Activated CD4-positive, alpha-beta memory T cell treated with anti-CD3 and anti-CD28 coated beads for 36 hours (primary cell): ENCODE measurements around the gene GPX4. TPM values are rescaled to one million over a fixed set of nuclear protein-coding genes. Genes with fewer than 3 reads are reported as not detected.
"Not testable (repeated sequence)": the region's sequence is repeated elsewhere in the genome, so short reads cannot be mapped to it uniquely, and the experiment has no call there.

Experiments
- CTCF ChIA-PET: fragments of 350-600 bp; sonication (Branson Sonifier 250); formaldehyde crosslinking; loops from one replicate; lab custom pipeline; 2021; ENCODE audit warnings: antibody characterized with exemption, inconsistent platforms; lab: Charles Lee
- POLR2A ChIA-PET: fragments of 350-600 bp; sonication (Branson Sonifier 250); formaldehyde crosslinking; loops from one replicate; lab custom pipeline; 2021; ENCODE audit warnings: antibody characterized with exemption; lab: Charles Lee
- DNase-seq: peaks from one replicate; pipeline ENCODE4 v3.0.0-alpha.2; 2020
- H3K27ac Mint-ChIP-seq: one replicate; pipeline ENCODE4 v1.8.0; 2021; ENCODE audit warnings: mixed read lengths
- H3K27me3 Mint-ChIP-seq: one replicate; pipeline ENCODE4 v1.8.0; 2021; ENCODE audit warnings: mixed read lengths
- H3K36me3 Mint-ChIP-seq: one replicate; pipeline ENCODE4 v1.8.0; 2021; ENCODE audit warnings: mixed read lengths
- H3K4me1 Mint-ChIP-seq: one replicate; pipeline ENCODE4 v1.8.0; 2021; ENCODE audit warnings: low read depth, mixed read lengths
- H3K4me3 Mint-ChIP-seq: one replicate; pipeline ENCODE4 v1.8.0; 2021; ENCODE audit warnings: mild to moderate bottlenecking, mixed read lengths
- H3K9me3 Mint-ChIP-seq: one replicate; pipeline ENCODE4 v1.8.0; 2021; ENCODE audit warnings: mixed read lengths
- intact Hi-C: fragments of 100-400 bp; cut with micrococcal nuclease; formaldehyde crosslinking; loops from one replicate; pipeline ENCODE4 v1.15.1; 2023
- total RNA-seq, 2 experiments: library from RNA; stranded (reverse); gene quantifications; one replicate each; pipeline ENCODE4 v1.2.3, GENCODE V29; 2021

GPX4 gene
- total RNA-seq, 2 experiments from 2014 or later: 274 to 275 TPM

DNA sequence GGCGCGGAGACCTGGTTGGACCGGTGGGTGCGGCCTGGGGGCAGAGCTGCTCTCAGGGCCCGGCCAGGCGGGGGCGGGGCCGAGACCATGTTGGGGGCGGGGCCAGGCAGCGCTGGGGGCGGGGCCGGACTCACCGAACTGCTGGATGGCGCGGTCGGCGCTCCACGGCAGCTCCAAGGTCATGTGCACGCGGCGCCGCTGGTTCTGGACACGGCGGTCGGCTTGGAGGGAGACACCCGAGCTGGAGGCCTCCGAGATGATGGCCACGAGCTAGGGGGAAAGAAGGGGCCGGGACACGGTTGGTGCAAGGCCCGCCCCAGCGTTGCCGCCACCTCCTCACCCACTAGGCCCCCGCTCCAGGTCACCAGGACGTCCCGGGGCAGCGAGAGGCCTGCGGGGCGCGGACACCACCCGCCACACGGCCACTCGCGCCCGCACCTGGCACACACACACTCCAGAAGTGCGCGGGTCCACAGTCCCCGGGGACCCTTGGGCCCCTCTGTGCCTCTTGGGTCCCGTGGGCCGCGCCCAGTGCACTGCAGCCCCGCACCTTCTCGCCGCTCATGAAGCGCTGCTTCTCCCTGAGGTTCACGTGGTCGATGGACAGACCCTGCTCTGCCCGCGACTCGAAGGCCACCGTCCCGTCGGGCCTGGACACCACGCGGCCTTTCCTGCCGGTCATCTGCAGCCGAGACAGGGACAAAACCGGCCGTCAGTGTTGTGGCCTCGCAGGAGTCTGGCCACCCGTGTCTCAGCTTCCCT lies 8.7 kb downstream of the GPX4 start:
- Mint-ChIP-seq H3K27me3 (no peaks in the 10 kb centered on the region), H3K4me1 (peaks cover 2% of the 10 kb centered on the region), H3K36me3 (peaks cover 14% of the 10 kb centered on the region), H3K9me3 (no peaks in the 10 kb centered on the region), H3K4me3 (no peak overlapping the region), H3K27ac (no peak overlapping the region)
- ChIA-PET CTCF (interaction anchor here (0.6 to 2.6 kb wide), 15 partner anchors 8 to 163 kb away, joined by 3 to 20 read pairs (median 5); partner anchors contain the start of genes FAM174C and GPX4), POLR2A (interaction anchor here (1.4 to 2.0 kb wide), 3 partner anchors 11 to 126 kb away, joined by 3 to 7 read pairs (median 4); no protein-coding TSS in a partner anchor)
- no peak for DNase-seq
- intact Hi-C loops: no loop called here

DNA sequence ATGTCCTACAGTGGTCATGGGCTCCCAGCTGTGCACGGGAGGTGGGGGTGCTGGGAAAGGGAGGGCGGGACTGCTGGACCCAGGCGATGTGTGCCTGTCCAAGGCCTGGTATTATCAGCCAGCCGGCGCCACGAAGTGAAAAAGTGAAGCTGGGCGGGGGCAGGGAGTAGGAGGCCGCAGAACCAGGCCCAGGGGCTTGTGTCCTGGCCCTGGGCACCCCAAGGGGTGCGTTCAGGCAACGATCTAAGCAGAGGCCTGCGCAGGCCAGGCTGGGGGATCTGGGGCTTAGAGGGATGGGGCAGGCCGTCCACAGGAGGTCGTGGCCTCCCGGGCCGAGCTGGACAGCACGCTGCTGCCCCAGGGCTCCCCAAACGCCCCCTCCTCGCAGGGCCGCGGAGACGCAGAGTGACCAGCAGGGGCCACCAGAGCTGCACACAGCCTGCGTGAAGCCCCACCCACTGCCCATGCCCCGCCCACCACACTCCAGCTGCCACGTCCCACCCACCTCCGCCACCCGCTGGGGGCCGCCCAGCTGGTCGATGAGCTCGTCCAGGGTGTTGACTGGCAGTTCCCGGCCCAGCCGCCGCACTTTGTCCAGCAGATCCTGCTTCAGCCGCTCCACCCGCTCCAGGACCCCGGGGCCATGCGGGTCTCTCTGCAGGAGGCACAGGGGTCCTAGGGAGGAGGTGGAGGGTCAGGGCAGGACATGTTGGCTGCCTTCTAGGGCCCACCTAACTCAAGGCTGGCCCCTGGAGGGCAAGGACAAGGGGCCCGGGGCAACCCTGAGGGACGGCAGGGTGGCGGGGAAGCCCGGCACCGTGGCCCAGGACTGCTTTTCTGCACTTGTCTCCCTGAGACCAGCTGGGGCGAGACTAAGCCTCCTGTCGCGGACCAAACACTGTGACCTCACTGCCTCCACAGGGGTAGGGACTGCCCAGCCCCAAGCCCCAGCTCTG lies 9.5 kb downstream of the GPX4 start:
- H3K9me3 Mint-ChIP-seq: no peaks in the 10 kb centered on the region
- H3K36me3 Mint-ChIP-seq: peaks cover 17% of the 10 kb centered on the region
- ChIA-PET POLR2A (interaction anchor here (1.0 to 2.0 kb wide), 5 partner anchors 10 to 125 kb away, joined by 3 to 7 read pairs (median 3); no protein-coding TSS in a partner anchor), CTCF (interaction anchor here (0.5 to 2.6 kb wide), 27 partner anchors 9 to 162 kb away, joined by 3 to 20 read pairs (median 3); partner anchors contain the start of genes FAM174C and GPX4)
- no peak overlapping the region for H3K27ac Mint-ChIP-seq
- no peak overlapping the region for H3K4me3 Mint-ChIP-seq
- DNase-seq: peak; percentile 89
- H3K4me1 Mint-ChIP-seq: peaks cover 2% of the 10 kb centered on the region
- intact Hi-C loops: no loop called here
- no peaks in the 10 kb centered on the region for H3K27me3 Mint-ChIP-seq

DNA sequence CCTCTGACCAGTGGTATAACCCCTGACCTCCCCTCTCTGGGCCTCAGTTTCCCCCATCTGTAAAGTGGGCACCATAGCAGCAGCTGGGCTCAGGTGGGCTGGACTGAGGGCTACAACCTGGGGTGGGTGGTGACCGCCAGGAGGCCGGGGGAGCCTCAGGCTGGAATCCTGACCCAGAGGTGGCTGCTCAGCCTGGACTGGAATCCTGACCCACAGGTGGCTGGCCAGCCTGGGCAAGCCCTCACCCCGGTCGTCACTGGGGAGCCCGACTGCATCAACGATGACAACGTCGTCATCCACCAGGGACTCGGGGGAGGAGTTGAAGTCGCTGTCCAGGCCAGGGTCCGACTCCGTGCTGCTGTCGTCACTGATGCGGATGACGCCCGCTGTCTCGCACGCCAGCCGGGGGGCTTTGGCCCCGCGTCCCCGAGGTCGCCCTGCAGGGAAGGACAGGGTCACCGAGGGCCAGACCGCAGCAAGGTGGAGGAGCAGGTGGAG lies 10.2 kb downstream of the GPX4 start:
- no peak overlapping the region for H3K4me3 Mint-ChIP-seq
- H3K4me1 Mint-ChIP-seq: peaks cover 2% of the 10 kb centered on the region
- ChIA-PET POLR2A (interaction anchor here (1.0 to 2.0 kb wide), 4 partner anchors 17 to 124 kb away, joined by 3 to 7 read pairs (median 3); no protein-coding TSS in a partner anchor), CTCF (interaction anchor here (0.5 to 2.6 kb wide), 25 partner anchors 10 to 160 kb away, joined by 3 to 20 read pairs (median 4); partner anchors contain the start of gene GPX4)
- H3K36me3 Mint-ChIP-seq: peaks cover 23% of the 10 kb centered on the region
- no peaks in the 10 kb centered on the region for H3K9me3 Mint-ChIP-seq
- H3K27ac Mint-ChIP-seq: no peak overlapping the region
- intact Hi-C loops: no loop called here
- DNase-seq: no peak
- H3K27me3 Mint-ChIP-seq: no peaks in the 10 kb centered on the region

DNA sequence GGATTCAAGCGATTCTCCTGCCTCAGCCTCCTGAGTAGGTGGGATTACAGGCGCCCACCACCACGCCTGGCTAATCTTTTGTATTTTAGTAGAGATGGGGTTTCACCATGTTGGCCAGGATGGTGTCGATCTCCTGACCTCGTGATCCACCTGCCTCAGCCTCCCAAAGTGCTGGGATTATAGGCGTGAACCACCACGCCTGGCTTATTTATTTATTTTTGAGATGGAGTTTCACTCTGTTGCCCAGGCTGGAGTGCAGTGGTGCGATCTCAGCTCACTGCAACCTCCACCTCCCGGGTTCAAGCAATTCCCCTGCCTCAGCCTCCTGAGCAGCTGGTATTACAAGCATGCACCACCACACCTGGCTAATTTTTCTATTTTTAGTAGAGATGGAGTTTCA lies 10.9 kb downstream of the GPX4 start:
- H3K4me1 Mint-ChIP-seq, H3K4me3 Mint-ChIP-seq, POLR2A ChIA-PET, H3K27me3 Mint-ChIP-seq, H3K27ac Mint-ChIP-seq, intact Hi-C loops, DNase-seq, H3K9me3 Mint-ChIP-seq: not testable (repeated sequence)
- CTCF ChIA-PET: interaction anchor here (2.0 kb wide), 1 partner anchor 57 kb away, joined by 4 read pairs; no protein-coding TSS in a partner anchor
- peaks cover 23% of the 10 kb centered on the region for H3K36me3 Mint-ChIP-seq

DNA sequence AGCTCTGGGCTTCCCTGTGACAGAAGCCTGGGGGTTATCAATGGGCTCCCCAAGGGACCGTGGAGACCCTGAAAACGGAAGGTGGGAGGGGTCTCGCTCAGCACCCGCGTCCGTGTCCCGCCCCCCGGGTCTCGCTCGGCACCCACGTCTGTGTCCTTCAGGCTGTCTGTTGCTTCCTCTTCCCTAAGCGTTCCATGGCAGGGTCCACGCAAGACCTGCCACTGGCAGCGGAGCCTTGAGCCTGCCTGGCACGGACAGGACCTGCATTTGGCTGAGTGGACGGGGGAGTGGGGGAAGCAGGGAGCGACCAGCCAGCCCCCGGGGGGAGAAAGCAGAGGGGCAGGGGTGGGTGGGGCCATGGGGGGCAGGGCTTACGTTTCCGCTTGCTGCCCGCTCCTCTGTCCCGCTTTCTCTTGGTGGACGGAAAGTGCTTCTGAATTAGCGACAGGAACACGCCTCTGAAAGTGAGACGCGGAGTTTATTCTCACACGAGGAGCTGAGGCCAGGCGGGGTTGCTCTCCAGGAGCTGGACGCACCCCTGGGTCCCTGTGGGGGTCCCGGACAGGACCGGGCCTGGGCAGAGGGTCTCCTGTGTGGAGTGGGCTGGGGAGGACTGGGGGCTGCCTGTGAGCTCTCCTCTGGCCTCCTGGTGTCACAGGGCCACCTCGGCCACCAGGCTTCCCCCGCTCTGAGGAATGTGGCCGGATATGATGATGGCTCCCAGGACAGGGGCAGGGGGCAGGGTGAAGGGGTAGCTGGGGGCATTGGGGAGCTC lies 12.0 kb downstream of the GPX4 start:
- H3K4me1 Mint-ChIP-seq: peaks cover 2% of the 10 kb centered on the region
- H3K4me3 Mint-ChIP-seq: no peak overlapping the region
- H3K36me3 Mint-ChIP-seq: peaks cover 26% of the 10 kb centered on the region
- no peak overlapping the region for H3K27ac Mint-ChIP-seq
- H3K9me3 Mint-ChIP-seq: no peaks in the 10 kb centered on the region
- H3K27me3 Mint-ChIP-seq: no peaks in the 10 kb centered on the region
- ChIA-PET POLR2A (no interaction called here), CTCF (no interaction called here)
- DNase-seq: no peak
- intact Hi-C loops: no loop called here

DNA sequence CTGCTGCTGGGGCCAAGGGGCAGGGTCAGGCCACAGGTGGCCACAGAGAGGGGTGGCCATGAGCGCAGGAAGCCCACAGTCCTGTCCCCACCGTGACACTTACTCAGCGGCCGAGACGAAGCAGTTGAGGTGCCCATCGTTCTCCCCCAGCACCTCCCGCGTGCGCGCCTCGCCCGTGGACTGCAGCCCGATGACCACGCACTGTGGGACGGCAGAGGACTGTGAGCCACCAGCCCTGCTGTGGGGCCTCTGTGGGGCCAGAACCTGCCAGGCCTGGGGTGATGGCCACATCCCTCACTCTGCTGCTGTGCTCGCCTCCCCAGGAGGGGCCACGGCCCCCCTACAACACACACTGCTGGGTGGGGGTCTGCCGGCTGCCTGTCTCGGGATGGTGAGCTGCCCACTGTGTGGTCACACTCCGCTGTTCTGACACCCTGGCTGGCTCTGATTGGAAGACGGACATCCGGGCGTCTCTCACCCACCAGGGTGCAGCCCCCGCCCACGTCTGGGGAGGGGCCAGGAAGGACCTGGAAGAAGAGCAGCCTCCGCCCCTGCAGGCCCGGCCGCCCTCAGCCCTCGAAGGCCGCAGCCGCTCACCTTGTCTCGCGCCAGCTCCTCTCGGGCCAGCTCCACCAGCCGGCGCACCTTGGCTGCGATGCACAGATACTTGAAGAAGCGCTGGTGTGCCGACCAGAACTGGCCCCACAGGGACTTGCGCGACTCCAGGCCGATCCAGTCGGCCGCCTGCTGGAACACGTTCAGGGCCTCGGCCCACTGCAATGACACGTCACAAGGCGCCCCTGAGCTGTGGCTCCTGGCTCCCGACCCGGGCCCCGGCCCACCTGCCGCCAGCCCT lies 13.2 kb downstream of the GPX4 start:
- ChIA-PET POLR2A (interaction anchor here (0.6 kb wide), 1 partner anchor 40 kb away, joined by 3 read pairs; no protein-coding TSS in a partner anchor), CTCF (interaction anchor here (1.4 kb wide), 1 partner anchor 14 kb away, joined by 3 read pairs; no protein-coding TSS in a partner anchor)
- no peak overlapping the region for H3K27ac Mint-ChIP-seq
- H3K4me1 Mint-ChIP-seq: peaks cover 2% of the 10 kb centered on the region
- H3K36me3 Mint-ChIP-seq: peaks cover 34% of the 10 kb centered on the region
- no peak for DNase-seq
- H3K27me3 Mint-ChIP-seq: no peaks in the 10 kb centered on the region
- H3K4me3 Mint-ChIP-seq: no peak overlapping the region
- H3K9me3 Mint-ChIP-seq: no peaks in the 10 kb centered on the region
- intact Hi-C loops: no loop called here

DNA sequence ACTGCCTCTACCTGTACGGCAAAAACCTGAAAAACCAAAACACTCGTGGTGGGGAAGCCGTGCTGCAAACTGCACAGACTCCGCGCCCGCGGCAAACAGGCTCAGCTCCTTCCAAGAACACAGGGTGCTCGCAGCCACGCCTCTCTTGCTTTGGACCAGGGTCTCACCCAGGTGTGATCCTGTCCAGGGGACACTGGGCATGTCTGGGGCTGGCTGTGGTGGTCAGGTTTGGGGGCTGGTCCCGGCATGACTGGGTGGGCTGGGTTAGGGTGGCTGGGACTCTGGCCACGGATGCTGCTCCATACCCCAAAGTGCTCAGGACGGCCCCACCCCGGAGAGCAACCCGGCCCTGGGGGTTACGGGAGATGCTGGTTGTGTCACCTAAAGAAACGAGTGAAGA lies 13.9 kb downstream of the GPX4 start:
- Mint-ChIP-seq H3K9me3 (no peaks in the 10 kb centered on the region), H3K27me3 (no peaks in the 10 kb centered on the region), H3K4me3 (no peak overlapping the region), H3K27ac (peak overlapping the region; percentile 23), H3K36me3 (peaks cover 34% of the 10 kb centered on the region), H3K4me1 (peaks cover 2% of the 10 kb centered on the region)
- no peak for DNase-seq
- CTCF ChIA-PET: interaction anchor here (1.4 kb wide), 1 partner anchor 13 kb away, joined by 3 read pairs; no protein-coding TSS in a partner anchor
- intact Hi-C loops: no loop called here
- POLR2A ChIA-PET: no interaction called here

DNA sequence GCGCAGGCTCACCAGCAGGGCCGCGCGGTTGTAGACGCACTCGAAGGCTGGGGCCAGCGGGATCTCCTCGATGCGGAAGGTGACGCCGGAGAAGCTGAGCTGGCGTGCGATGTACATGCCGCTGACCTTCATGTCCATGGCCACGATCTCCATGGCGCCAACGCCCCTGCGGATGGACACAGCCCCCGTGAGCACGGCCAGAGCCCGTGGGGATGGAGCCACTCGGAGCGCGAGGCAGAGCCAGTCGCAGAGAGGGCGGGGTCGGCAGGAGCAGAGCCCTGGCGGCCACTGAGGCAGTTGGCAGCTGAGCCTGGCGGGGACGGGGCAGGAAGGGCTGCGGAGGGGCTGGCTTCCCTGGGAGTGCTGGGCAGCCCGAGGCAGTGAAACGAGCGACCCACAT lies 15.2 kb downstream of the GPX4 start:
- Mint-ChIP-seq H3K9me3 (no peaks in the 10 kb centered on the region), H3K4me1 (peaks cover 2% of the 10 kb centered on the region), H3K27ac (no peak overlapping the region), H3K4me3 (no peak overlapping the region), H3K27me3 (no peaks in the 10 kb centered on the region), H3K36me3 (peaks cover 32% of the 10 kb centered on the region)
- DNase-seq: no peak
- intact Hi-C loops: no loop called here
- ChIA-PET POLR2A (no interaction called here), CTCF (no interaction called here)

DNA sequence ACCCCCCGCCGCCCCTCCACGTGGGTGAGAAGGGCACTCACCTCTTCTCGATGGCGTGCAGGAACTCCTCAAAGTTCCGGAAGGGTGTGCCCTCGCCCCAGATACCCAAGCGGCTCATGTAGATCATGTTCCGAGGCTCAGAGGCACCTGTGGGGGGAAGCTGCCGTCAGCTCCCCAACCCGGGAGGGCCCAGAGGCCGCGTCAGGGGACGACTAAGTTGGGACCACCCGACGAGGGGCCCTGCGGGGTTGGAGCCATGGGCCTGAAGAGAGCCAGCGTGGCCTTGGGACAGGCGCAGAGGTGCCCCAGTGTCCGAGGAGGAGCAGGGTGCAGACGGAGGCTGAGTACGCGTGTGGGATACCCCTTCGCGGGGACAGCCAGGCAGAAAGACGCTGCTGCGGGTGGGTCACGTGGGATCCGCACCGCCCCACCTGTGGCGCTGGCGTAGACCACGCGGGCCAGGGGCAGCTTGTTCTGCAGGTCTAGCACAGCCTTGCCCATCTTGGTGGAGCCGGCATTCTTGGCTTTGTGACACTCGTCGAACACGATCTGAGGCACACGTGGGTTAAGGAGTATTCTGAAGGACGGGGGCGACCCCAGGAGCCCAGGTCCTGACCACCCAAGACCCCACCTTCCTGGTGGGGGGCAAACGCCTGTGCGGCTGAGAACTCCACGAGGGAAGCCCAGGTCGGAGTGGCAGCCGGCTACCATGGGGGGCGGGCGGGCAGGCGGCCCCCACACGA lies 15.9 kb downstream of the GPX4 start:
- H3K4me3 Mint-ChIP-seq: no peak overlapping the region
- no peak overlapping the region for H3K27ac Mint-ChIP-seq
- intact Hi-C loops: no loop called here
- H3K36me3 Mint-ChIP-seq: peaks cover 32% of the 10 kb centered on the region
- no peaks in the 10 kb centered on the region for H3K27me3 Mint-ChIP-seq
- POLR2A ChIA-PET: no interaction called here
- CTCF ChIA-PET: no interaction called here
- peaks cover 2% of the 10 kb centered on the region for H3K4me1 Mint-ChIP-seq
- no peak for DNase-seq
- no peaks in the 10 kb centered on the region for H3K9me3 Mint-ChIP-seq

DNA sequence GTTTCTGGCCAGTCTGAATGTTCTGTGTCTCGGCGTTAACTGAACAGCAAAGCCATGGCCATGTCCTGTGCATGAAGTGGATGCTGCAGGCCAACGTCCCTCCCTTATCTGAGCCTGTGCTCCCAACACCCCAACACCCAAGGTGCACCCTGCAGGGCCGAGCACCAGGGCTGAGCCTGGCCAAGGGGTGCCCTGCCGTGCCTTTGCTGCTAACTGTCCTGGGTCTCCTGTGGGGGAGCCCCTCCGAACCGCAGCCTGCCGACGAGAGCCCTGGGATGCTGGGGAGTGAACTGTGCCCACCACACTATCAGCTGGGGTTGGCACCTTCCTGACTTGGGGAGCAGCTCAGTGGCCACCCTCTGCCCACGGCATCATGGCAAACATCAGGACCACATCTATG lies 17.6 kb downstream of the GPX4 start:
- peaks cover 2% of the 10 kb centered on the region for H3K4me1 Mint-ChIP-seq
- no peaks in the 10 kb centered on the region for H3K9me3 Mint-ChIP-seq
- no peaks in the 10 kb centered on the region for H3K27me3 Mint-ChIP-seq
- ChIA-PET CTCF (no interaction called here), POLR2A (no interaction called here)
- no peak for DNase-seq
- H3K36me3 Mint-ChIP-seq: peaks cover 37% of the 10 kb centered on the region
- no peak overlapping the region for H3K4me3 Mint-ChIP-seq
- H3K27ac Mint-ChIP-seq: peak overlapping the region; percentile 1
- intact Hi-C loops: no loop called here
